ENCODE data around the gene DFFB. TPM values are rescaled to one million over a fixed set of nuclear protein-coding genes. Genes with fewer than 3 reads are reported as not detected.

The DFFB gene
- total RNA-seq, 1 donor from 2014 or later, result 2.8 TPM

- ATAC-seq (ENCODE audit: poor library complexity) (no peak), DNase-seq (no peak)
- intact Hi-C loops (cut with DNase I), result no loop called here
These were observed 7.6 kb downstream of the DFFB start for GRCh38 chr1:3864884-3865283.

GRCh38 chr1:3865606-3866160 is 8.4 kb downstream of the DFFB start:
- DNase-seq (no peak), ATAC-seq (ENCODE audit: poor library complexity) (no peak)

GRCh38 chr1:3868464-3869006 is 11.3 kb downstream of the DFFB start:
- intact Hi-C loops (cut with DNase I), result no loop called here
- DNase-seq, result no peak
- peak; percentile 45 for ATAC-seq (ENCODE audit: poor library complexity)

More at GRCh38 chr1:3865606-3866160, 8.4 kb downstream of the DFFB start:
- intact Hi-C loops (cut with DNase I), result no loop called here

GRCh38 chr1:3869751-3870301 is 12.6 kb downstream of the DFFB start:
- no peak for ATAC-seq (ENCODE audit: poor library complexity)
- intact Hi-C loops (cut with DNase I), result no loop called here
- no peak for DNase-seq

GRCh38 chr1:3871451-3871805 is 14.2 kb downstream of the DFFB start:
- intact Hi-C loops (cut with DNase I), result no loop called here
- DNase-seq, result no peak
- ATAC-seq (ENCODE audit: poor library complexity), result no peak

GRCh38 chr1:3872546-3872945 is 15.3 kb downstream of the DFFB start:
- DNase-seq (no peak), ATAC-seq (ENCODE audit: poor library complexity) (no peak)
- intact Hi-C loops (cut with DNase I), result no loop called here

GRCh38 chr1:3874736-3875135 is 17.5 kb downstream of the DFFB start:
- intact Hi-C loops (cut with DNase I), result no loop called here
- no peak for ATAC-seq (ENCODE audit: poor library complexity)
- no peak for DNase-seq

- no peak for DNase-seq
- no peak for ATAC-seq (ENCODE audit: poor library complexity)
- intact Hi-C loops (cut with DNase I), result no loop called here
These were observed 19.4 kb downstream of the DFFB start for GRCh38 chr1:3876716-3877115.

- intact Hi-C loops (cut with DNase I), result no loop called here
- ATAC-seq (ENCODE audit: poor library complexity) (no peak), DNase-seq (no peak)
These were observed 21.8 kb downstream of the DFFB start for GRCh38 chr1:3879099-3879498.

- no peak for ATAC-seq (ENCODE audit: poor library complexity)
- DNase-seq, result no peak
- intact Hi-C loops (cut with DNase I), result no loop called here
These were observed 22.6 kb downstream of the DFFB start for GRCh38 chr1:3879787-3880428.

- ATAC-seq (ENCODE audit: poor library complexity), result no peak
- intact Hi-C loops (cut with DNase I), result no loop called here
- DNase-seq, result no peak
These were observed 23.3 kb downstream of the DFFB start for GRCh38 chr1:3880429-3881192.

GRCh38 chr1:3881193-3881480 is 23.9 kb downstream of the DFFB start:
- DNase-seq, result no peak
- no peak for ATAC-seq (ENCODE audit: poor library complexity)
- intact Hi-C loops (cut with DNase I), result no loop called here

- DNase-seq (no peak), ATAC-seq (ENCODE audit: poor library complexity) (no peak)
- intact Hi-C loops (cut with DNase I), result no loop called here
These were observed 26.1 kb downstream of the DFFB start for GRCh38 chr1:3883194-3883925.

- intact Hi-C loops (cut with DNase I), result no loop called here
- no peak for DNase-seq
- ATAC-seq (ENCODE audit: poor library complexity), result no peak
These were observed 27.7 kb downstream of the DFFB start for GRCh38 chr1:3884966-3885365.

GRCh38 chr1:3885611-3886010 is 28.3 kb downstream of the DFFB start:
- DNase-seq (no peak), ATAC-seq (ENCODE audit: poor library complexity) (no peak)
- intact Hi-C loops (cut with DNase I), result no loop called here

- ATAC-seq (ENCODE audit: poor library complexity) (no peak), DNase-seq (no peak)
- intact Hi-C loops (cut with DNase I), result no loop called here
These were observed 28.9 kb downstream of the DFFB start for GRCh38 chr1:3886106-3886670.

GRCh38 chr1:3886691-3887090 is 29.4 kb downstream of the DFFB start:
- ATAC-seq (ENCODE audit: poor library complexity), result no peak
- DNase-seq, result no peak
- intact Hi-C loops (cut with DNase I), result no loop called here

- DNase-seq (no peak), ATAC-seq (ENCODE audit: poor library complexity) (no peak)
- intact Hi-C loops (cut with DNase I), result no loop called here
These were observed 31.0 kb downstream of the DFFB start for GRCh38 chr1:3888301-3888700.

GRCh38 chr1:3889936-3890335 is 32.7 kb downstream of the DFFB start:
- DNase-seq, result no peak
- intact Hi-C loops (cut with DNase I), result no loop called here
- no peak for ATAC-seq (ENCODE audit: poor library complexity)

All from Right ventricle myocardium superior (tissue), 1 donor.